K562 (cell line): ENCODE measurements around the gene SLC29A3. TPM values are rescaled to one million over a fixed set of nuclear protein-coding genes. Genes with fewer than 3 reads are reported as not detected.
A peak's percentile ranks its signal among the peaks of the same experiment; 100 is the strongest.

ENCODE experiments used
- CHCHD3 ChIP-seq: fragments of 250-450 bp; sonication (Bioruptor Pico); IDR thresholded peaks from 2 replicates; pipeline ENCODE4 v2.1.2; 2022; ENCODE audit warnings: mild to moderate bottlenecking
- CHD2 ChIP-seq: IDR thresholded peaks from 2 replicates; pipeline ENCODE4 v1.6.1; 2011; ENCODE audit warnings: low read depth, low read length
- CUX1 ChIP-seq: fragments of 200-800 bp; sonication (Bioruptor generic); IDR thresholded peaks from 2 replicates; pipeline ENCODE4 v1.6.1; 2016; ENCODE audit warnings: missing genetic modification characterization, missing compliant biosample characterization
- EHMT2 ChIP-seq: fragments of 450-650 bp; IDR thresholded peaks from 2 replicates; pipeline ENCODE4 v1.6.1; 2018; ENCODE audit warnings: antibody characterized with exemption
- ETV5 ChIP-seq: sonication (generic); formaldehyde crosslinking; IDR thresholded peaks from 2 replicates; pipeline ENCODE4 v1.4.0; 2020; ENCODE audit warnings: low read depth, mild to moderate bottlenecking, missing genetic modification reagents
- MGA ChIP-seq: fragments of 450-650 bp; IDR thresholded peaks from 2 replicates; pipeline ENCODE4 v1.6.1; 2016; ENCODE audit warnings: mild to moderate bottlenecking, moderate library complexity
- MTA2 ChIP-seq: fragments of 450-650 bp; IDR thresholded peaks from 2 replicates; pipeline ENCODE4 v1.6.1; 2016; ENCODE audit warnings: low read depth
- ZBTB1 ChIP-seq: sonication (generic); formaldehyde crosslinking; IDR thresholded peaks from 2 replicates; pipeline ENCODE4 v1.8.1; 2023; ENCODE audit warnings: missing genetic modification reagents, low read depth, mild to moderate bottlenecking, borderline replicate concordance
- ZBTB26 ChIP-seq: fragments of 450-650 bp; formaldehyde crosslinking; IDR thresholded peaks from 2 replicates; pipeline ENCODE4 v1.4.0; 2022; ENCODE audit warnings: missing genetic modification characterization
- polyA plus RNA-seq, 8 experiments: library from polyadenylated mRNA; depleted of rRNA in 4 of 8; stranded (reverse) in 5 of 8; unstranded in 3 of 8; fragments of >200 nt; fragmentation: Nextera tagmentation in 2 of 8; fragmentation: Illumina TruSeq in 1 of 8; extraction: Ambion mirVana in 2 of 8; extraction: Trizol in 1 of 8; gene quantifications; 2 replicates each; pipeline versions ENCODE4 v1.2.1 to v1.2.3, GENCODE V29; 2011 to 2014; ENCODE audit warnings: inconsistent platforms in 1 of 8, missing spikeins in 1 of 8
- total RNA-seq, 7 experiments: library from RNA; depleted of rRNA in 6 of 7; stranded (reverse); fragments of >200 nt in 6 of 7; fragmentation: Illumina TruSeq in 2 of 7; extraction: Trizol in 2 of 7; gene quantifications; 2 replicates each; pipeline versions ENCODE4 v1.2.1 to v1.2.3, GENCODE V29; 2011 to 2021; ENCODE audit warnings: low replicate concordance in 1 of 7

Gene SLC29A3
- total and polyA plus RNA-seq, 9 of the 15 experiments (the other 6 are each of a cell fraction or from before 2014, with no cell fraction given) = 2.1 to 10.7 (median 4.6) TPM

- TF ChIP-seq MGA = no peak
- TF ChIP-seq MTA2 = no peak
- no peak for TF ChIP-seq ZBTB1
- TF ChIP-seq CUX1 (CRISPR knock-in tag) = no peak
- TF ChIP-seq CHD2 = no peak
- TF ChIP-seq ETV5 = no peak
- TF ChIP-seq ZBTB26 (CRISPR knock-in tag) = no peak
- 0 out of 2 replicates have a peak, but pooled peaks have one; percentile 37 for TF ChIP-seq EHMT2
- TF ChIP-seq CHCHD3 (CRISPR knock-in tag) = no peak
Measured at GRCh38 chr10:71378336-71379117, 59.5 kb downstream of the SLC29A3 start (continued).
